Heart left ventricle (tissue), 13 donors: ENCODE data around the gene RDH14.

Source experiments
- CTCF ChIP-seq, 12 donors: fragments of 200-600 bp; sonication (generic) in 4 of 12; IDR thresholded peaks; one replicate each; pipeline versions ENCODE4 v1.5.0 to v1.8.0; 2018 to 2022; ENCODE audit warnings: antibody characterized with exemption in 12 of 12, mild to moderate bottlenecking in 5 of 12
- POLR2A ChIP-seq, 2 donors: fragments of 450-650 bp; IDR thresholded peaks; one replicate each; pipeline ENCODE4 v1.6.1; 2017; ENCODE audit warnings: antibody characterized with exemption in 2 of 2, mild to moderate bottlenecking in 2 of 2, moderate library complexity in 2 of 2
- donor health status: ischemic (EF 13 %, LVEDD 7.1; RV severe dilation, severe dysfunction).
- donor health status: DM: no; HTN: yes; CAD: no.
- donor health status: DM: no; HTN: no; CAD: no.
- donor health status: ischemic (EF 25% LVEDD 6.9; RV normal size, moderate dysfunction).
- donor health status: ischemic (EF 25% LVEDD 5.7; RV mildly dilated, moderate dysfunction).
- donor health status: ischemic (EF 35%, LVEDD 5.7; RV mildly dilated, moderate dysfunction).
- donor health status: nonischemic (EF 11% LVEDD 7.7; RV severe dilation, severe dysfunction).
- donor health status: DM: yes; HTN: yes; CAD: no.
- donor health status: PGD.
- donor health status: ischemic (EF 29% LVEDD 5.4; RV normal size, mild dysfunction).
- donor health status: nonischemic (EF 23%, LVEDD 6.1; RV moderate dilation, normal function).

- TF ChIP-seq CTCF (IDR thresholded peaks at IDR 0.05) (no peak), POLR2A (IDR thresholded peaks at IDR 0.05) (no peak)
Measured at GRCh38 chr2:18531194-18531593, 29.3 kb downstream of the RDH14 start.
